NCI-H345 treated with DMSO at 0.1 percent for 48 hours (cell line): ENCODE measurements around the gene VDR.

Experiments
- DNase-seq: peaks from one replicate; lab custom pipeline; 2025; ENCODE audit not compliant: unreplicated experiment; lab: John Stamatoyannopoulos, UW

The VDR gene

DNA sequence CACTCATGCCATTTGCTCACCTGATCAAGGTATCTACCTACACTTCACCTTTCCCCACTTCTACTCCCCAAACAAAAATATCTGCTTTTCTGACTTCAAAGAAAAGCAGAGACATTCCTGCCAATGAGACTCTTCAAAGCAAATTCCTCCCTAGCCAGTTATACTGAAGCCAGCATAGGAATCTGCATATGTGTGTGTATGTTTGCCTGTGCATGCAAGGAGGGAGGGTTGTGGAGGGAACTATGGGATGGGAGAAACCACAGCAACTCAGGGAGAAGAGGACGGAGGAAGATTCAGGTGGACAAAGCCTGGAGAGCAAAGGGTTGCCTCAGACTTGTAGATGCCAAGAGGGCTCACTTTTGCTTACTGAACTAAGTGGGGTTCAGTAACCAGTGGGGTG, 26.4 kb upstream of the VDR start:
- no peak for DNase-seq

DNA sequence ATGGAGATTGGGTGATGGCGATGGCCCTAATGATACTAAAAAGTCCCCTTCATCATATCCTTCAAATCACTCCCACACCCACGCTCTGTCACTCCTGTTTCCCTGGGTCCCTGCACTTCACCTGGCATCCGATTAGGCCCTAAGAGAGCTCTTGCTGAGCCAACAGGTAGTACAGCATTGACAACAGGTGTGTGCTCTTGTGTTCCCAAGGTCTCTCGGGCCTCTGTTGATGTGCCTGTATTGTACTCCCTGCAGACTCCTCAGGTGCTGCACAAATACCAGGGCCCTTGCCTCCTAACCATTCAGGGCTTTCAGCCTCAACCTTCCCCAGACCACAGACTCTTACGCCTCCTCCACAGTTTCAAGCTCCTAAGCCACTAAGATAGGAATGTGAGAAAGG, 25.8 kb upstream of the VDR start:
- DNase-seq, result no peak

DNA sequence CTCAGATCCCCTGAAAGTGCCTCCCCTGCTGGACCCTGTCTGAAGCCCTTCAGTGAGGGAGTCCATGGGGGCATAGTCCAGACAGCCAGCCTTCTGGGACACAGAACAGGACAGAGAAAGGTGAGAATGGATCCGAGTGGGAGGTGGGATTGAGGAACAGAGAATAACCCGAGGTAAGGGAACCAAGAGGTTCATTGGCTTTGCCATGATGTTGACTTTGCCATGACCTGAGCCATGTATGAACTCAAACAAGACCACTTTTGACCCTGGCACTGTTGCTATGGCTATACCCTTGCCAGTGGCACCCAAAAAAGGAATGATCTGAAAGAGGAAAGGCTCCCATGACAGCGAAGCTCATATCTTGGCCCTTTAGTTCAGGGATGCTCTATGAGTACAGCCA, 22.6 kb upstream of the VDR start:
- no peak for DNase-seq

DNA sequence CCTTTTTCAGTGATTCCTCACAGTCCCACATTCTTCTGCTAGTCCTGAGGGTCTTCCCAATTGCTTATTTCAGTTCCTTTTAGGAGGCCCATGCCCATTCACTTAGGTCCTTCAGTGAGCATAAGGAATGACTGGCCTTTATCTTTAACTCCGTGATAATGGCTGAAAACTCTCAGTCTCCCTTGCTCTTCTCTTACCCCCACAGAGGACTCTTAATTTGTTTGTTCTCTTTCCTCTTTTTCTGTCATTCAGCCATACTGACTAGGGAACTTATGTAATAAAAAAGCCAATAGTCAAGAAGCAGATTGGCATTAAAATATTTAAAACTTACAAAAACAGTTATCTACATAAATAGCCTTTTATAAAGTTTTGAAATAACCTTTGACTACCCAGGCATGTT, 17.1 kb upstream of the VDR start:
- no peak for DNase-seq

DNA sequence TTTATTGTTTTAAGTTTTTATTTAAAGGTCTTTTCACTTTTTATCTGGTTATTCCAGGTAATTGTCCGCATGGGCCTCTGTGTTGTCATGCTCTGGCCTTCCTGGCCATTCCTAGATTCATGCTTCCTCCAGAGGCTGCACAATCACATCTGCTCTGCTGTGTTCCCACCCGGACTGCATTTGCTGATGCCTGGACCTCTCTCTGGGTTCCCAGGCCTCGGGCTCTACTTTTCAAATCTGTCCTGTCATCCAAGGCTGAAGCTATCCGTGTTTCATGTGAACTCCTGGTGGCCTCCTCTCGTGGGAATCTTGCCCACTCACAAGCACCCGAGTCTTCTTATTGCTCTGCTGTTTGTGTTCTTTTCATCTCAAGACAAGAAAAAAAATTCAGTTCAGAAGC, 16.1 kb upstream of the VDR start:
- no peak for DNase-seq

DNA sequence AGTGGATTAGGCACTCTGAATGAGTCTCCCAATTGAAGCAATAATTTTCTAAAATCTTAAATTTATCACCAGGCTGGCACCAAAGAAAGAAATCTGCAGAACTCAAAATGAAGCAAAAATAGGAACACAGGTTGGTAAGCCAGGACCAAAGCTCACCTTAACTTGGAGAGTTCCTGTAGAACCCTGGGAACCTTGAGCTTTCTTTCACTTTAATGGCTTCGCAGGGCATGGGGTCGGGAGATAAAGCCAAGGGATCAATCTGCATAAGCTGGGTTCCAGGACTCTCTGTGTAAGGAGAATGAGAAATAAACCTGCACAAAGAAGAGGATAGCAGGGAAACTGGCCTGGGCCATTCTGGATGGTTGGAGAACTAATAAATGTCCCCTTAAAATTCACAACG, 8.3 kb upstream of the VDR start:
- DNase-seq, result no peak

DNA sequence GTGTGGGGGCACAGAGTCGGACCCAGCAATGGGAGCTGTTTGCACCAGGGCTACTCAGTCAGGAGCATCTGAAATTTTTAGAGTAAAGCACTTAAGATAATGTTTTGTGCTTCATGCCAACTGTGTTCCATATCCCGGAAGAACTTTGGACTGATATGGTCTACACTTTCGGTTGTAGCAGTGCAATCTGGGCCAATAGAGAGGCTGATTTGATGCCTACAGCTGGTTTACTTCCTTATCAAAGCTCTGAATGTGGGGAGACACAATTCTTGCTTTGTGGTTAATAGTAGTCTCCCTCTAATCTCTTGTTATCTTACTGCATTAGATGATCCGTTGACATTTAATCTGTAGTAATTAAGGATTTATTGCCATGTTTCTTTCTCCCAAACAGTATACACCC, 7.8 kb upstream of the VDR start:
- no peak for DNase-seq

DNA sequence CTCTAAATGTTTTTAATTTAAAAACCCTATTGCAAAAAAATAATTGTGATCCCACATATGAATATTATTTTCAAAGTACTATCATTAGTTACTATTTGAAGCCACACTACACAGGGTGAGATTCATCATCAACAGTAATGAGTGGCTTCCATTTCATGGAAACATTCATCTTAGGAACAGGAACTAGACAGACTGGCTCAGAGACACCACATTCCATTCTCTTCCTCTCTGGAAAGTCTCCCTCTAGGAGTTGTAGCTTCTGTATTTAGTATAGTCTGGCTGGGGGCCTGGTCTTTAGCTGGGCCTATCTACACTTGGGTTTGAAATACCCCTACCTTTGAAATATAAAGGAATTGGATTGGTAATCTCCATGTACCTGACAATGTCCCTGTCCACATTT, 6.2 kb upstream of the VDR start:
- no peak for DNase-seq

DNA sequence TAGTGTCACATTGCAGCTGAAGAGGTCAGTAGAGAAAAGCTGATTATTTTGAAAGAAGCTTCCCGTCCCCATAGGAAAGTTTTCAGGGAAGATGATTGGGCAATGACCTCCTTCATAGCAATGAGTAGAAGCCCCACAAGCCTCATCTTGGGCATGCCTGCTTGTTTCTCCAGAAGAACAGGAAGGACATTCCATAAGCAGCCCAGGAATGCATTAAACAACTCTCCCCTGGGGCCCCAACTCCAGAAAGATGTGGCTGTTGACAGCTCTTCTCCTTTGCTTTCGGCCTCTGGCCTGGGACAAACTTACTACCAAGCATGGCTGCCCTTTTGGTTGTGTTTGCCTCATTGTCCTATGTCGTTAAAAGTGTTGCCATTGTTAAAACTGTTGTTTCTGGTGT, 5.7 kb upstream of the VDR start:
- DNase-seq, result no peak

DNA sequence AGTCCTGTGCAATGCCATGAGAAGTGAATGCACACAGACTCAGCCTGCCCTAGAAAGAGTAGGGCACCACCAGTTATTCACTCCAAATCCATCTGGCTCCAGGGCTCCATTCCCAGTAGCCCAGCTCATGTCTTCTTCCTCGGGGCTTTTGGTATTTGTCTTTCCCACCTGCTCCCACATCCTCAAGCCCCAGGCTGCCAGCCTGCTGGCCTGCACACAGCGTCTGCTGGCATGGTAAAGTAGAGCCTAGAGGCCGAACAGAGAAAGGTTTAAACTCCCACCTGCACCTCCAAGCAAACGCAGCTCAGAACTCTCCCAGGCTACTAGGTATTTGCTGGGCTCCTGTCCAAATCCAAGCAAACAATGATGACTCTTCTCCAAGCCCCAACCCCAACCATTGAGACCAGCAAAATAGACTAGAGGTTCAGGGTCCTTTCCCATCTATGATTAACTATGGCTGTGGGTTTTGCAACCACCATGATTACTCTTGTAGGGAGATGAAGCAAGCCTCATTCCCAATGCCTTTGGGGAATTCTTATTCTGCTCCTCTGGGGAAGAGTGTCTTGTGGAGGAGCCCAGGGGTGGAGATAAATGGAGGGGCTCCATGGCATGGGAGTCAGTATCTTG, 5.2 kb upstream of the VDR start:
- no peak for DNase-seq

DNA sequence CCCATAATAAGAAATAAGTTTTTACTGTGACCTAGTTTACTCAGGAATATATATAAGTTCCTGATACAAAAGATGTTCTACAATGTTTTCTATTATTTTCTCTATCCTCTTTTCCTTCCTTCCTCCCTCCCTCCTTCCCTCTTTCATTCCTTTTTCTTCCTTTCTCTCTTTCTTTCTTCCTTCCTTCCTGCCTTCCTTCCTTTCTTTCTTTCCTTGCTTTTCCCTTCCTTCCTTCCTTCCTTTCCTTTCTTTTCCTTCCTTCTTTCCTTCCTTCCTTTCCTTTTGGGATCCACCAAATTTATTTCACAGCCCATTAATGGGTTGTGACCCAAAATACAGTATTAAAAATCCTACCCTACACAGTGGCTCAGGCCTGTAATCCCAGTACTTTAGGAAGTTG, 3.9 kb upstream of the VDR start:
- no peak for DNase-seq

DNA sequence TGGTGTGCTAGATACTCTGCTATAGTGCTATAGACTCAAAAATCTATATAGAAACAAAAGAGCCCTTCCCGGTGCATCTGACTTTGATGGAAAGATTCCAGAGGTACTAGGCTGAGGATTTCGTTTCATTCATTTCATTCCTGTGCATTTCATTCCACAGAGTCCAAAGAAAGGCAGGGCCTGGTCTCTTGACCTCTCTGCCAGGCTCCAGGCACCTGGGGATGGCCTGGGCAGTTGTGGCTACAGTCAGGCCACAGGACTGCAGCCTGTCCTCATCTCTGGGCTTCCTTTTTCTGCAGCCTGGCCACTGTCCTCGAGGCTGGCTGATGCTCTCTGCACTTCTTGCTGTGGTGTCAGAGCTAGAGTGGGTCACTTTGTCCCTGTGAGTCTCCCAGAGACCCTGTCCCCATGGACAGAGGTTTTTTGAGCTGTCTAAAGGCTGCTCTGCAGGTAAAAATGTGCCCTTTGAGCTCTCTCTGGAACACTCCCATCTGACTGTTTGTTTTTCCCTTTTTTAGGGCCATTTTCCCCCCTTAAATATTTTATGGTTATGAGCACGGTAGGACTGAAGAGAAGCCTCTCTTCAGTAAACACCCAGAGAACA, 3.2 kb upstream of the VDR start:
- no peak for DNase-seq

DNA sequence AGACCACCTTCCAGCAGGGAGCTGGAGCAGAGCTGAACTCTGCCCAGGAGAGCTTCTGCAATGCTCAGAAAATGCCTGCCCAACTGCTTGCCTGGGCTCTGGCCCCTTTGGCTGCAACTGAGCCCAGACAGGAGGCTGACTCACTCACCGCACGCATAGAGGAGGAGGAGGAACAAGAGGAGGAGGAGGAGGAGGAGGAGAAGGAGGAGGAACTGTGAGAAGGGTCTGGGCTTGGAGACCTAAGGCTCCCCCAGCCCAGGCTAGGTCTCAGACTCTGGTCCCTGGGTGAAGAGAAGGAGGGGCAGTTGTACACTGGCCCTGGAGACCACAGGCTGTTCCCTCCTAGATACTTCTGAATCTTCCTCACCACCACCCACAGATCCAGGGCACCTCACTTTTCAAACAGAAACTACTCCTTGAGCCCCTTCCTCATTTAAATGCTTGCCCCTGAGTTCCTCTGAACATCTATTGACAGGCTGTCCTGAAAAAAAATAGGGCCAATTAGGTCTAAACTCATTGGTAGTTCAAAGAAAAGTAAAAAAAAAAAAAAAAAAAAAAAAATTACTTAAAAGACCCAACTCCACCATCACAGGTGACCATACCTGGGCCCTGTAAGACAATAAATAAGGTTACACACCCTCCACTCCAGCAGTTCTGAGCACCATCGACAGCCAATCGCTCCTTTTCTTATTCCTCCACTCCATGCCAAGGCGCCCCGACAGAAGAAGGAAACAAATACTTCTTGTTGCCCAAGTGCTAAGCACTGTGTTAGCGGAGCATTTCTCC, 674 bp downstream of the VDR start:
- no peak for DNase-seq

DNA sequence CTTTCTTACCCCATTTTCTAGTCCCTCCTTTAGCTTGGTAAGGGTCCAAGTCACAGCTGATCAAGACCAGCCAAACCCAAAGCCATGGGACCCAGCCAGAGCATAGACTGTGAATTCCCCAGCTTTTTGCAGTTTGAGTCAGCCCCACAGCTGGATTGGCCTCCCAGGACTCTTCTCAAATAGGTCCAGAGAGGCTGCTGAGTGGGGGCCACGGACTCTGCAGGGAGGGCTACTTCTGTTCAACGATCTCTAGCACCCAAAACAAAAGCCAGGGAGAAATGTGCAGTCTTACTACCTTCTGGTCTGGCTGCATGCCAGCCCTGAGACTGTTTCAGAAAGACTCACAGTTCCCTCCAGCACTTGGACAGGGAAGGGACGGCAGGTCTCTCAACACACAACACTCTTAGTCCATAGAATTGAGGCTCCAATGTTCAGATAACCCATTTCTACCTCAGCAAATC, 1.6 kb downstream of the VDR start:
- DNase-seq, result no peak

DNA sequence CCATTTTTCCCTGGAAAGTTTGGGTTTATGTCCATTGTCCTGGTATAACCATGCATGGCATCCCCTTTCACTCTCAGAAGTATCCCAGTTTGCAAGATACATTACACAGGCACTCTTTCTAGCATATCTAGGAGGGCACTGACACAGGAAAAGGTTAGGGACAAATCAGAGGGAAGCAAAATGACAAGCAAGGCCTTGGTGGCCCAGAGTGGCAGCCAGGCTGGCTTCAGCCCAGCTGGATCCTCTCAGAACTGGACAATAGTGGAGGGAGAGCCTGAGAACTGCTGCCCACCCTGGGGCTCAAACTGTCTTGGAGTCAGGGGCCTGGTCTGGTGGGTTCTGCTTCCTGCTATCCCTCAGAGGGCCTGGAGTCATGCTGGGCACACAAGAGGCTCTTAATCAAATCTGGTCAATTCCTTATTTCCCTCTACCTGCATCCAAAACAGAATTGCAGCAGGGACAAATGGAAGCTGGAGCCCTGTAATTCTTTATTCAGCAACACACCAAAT, 2.6 kb downstream of the VDR start:
- no peak for DNase-seq

DNA sequence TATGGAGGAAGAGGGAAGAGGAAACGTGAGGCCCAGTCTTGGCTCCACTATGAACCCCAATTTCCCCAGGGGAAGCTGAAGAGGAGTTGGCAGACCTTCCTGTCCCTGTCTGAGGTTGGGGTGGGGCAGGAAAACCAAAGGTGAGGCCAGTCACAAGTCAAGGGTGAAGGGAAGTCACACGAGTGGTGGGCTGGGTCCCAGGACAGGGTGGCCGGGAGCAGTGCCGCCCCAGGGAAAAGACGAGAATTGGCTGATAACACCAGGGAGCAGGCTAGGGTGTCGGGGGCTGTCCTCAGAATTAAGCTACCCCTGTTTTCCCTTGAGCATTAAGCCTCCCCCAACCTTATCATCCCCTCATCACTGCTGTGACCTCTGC, 3.1 kb downstream of the VDR start:
- DNase-seq, result no peak

DNA sequence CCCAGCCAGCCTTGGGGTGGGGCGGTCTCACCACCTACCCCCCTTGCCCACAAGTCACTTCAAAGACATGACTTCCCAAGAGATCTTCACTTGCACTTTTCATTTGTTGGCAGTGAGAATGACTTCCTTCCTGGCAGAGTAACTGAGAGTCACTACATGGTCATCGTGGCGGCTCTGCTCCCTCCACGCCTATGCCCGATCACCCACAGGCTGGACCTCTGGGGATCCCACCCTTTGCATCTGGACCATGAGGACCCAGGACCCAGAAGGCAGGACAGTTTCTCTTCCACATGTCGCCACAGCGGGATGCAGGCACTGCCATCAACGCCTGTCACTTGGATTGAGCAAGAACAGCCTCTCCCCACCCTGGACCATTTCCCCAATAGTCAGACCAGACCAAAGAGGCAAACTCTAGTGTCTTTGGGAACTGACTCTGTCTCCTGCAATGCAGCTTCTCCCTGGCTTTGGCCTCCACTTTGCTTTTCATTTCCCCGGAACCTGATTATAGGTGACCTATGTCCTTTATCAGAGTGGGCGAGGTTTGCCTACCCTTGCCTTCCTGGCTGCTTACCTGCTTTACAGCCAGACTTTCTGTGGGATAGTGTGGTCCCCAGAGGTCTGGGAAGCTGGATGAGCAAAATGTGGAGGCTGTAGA, 3.6 kb downstream of the VDR start:
- DNase-seq, result no peak

DNA sequence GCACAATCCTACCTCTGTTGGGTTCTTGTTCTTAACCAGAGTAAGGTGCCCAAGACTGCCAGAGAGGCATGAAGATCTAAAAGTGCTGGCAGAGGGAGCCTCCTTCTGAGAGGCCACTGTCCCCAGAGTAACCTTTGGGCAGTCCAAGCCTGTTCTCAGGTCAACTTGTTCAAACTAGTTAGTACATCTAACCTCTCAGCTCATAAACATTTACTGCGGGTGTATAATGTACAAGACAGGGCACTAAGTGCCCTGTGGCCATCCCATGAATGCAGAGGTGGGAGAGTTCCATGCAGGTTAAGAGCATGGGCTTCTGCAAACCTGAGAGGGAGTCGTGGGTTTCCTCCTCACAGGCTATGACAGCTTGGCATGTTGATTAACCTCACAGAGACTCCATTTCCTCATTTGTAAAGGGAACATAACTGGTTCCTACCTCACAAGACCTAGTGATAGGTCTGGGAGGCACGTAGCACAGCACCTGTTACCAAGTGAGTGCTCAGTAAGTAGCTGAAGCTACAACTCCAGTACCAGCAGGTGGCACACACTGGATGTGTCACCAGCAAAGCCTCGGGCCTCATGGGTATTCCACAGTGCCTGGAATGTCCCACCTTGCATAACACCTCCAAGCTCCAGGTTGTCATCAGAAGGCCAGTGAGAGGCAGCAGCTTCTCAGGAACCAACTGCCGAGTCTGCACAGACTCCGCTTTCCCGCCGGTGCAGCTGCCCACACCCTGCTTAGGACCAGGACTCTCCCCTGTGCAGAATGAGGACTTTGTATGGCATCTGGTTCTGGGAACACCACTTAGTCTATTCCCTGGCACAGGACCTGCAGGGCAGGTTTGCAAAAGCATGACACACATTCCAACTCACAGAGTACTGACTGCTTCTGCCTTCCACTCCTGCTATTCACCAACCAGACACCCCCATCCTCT, 4.4 kb downstream of the VDR start:
- DNase-seq, result no peak

DNA sequence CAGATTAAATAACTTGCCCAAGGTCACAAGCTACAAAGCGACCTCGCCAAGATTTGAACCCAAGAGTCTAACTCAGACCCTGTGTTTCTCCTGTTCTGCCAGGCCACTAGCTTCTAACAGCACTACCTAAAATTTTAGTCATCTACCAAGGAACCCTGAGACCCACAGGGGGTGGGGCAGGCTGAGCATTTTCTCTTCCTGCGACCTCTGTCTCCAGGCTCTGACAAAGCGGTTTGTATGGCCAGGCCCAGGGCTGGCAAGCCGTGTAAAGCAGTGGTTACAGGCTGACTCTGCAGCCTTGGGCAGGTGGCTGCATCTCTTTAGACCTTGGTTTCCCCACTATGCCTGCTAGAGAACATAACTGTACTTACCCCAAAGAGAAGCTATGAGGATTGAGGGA, 5.3 kb downstream of the VDR start:
- DNase-seq, result no peak

DNA sequence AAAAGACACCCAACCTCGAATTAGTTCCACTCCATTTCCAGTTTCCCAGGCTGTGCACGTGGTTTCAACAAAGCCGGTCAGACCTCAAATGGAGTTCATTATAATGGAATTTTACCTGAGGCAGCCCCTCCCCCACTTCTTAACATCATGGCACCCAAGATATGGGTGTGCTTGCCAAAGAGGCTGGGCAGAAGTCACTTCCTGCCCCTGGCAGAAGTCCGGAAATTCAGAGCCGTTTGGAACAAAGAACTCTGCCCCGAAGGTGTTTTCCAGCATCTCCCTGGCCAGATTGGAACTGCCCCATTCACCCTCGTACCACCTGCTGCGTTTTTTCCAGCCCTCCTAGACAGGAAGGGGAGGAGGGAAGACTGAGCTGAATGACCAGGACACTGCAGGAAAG, 8.2 kb downstream of the VDR start:
- DNase-seq, result no peak

DNA sequence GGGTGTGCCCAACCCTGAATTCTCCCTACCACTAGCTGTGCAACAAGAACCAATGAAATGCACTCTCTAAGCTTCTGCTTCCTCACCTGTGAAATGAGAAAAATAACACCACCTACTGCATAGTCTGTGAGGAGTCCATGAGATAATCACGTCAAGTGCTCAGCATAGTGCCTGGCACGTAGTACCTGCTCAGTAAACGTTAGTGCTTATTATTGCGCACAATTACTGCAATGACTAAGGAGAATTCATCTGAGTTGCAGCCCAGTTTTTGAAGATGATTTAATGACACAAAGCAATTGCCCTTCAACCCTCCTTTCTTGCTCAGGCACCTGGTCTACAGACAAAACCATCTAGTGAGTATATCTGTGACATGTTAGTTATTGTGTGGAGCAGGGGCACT, 8.8 kb downstream of the VDR start:
- no peak for DNase-seq
